HEK293 (cell line): ENCODE measurements around the gene TMEM150A.
"Not testable (repeated sequence)": the region's sequence is repeated elsewhere in the genome, so short reads cannot be mapped to it uniquely, and the experiment has no call there.

Experiments used
- CTCF ChIA-PET: fragments of 350-600 bp; formaldehyde crosslinking; extraction: SDS; loops from one replicate; lab custom pipeline; 2021; ENCODE audit warnings: antibody characterized with exemption; lab: Yijun Ruan, JAX
- POLR2A ChIA-PET: fragments of 300-600 bp; formaldehyde crosslinking; extraction: SDS; loops from one replicate; lab custom pipeline; 2020; ENCODE audit warnings: antibody characterized with exemption, inconsistent platforms; lab: Yijun Ruan, JAX
- H3K27ac ChIP-seq: fragments of 200-500 bp; sonication (Bioruptor generic); 2 replicates; pipeline ENCODE4 v1.5.1; 2014; ENCODE audit warnings: low read depth, low read length, control low read depth, inconsistent platforms; ENCODE audit errors: extremely low read depth
- H3K36me3 ChIP-seq, 2 experiments: fragments of 200-500 bp in 1 of 2; sonication (Bioruptor generic) in 1 of 2; 1 replicate in 1 of 2; 2 replicates in 1 of 2; pipeline ENCODE4 v1.5.1; 2014 to 2017; ENCODE audit warnings: inconsistent platforms in 2 of 2, low read length in 2 of 2; ENCODE audit not compliant: control insufficient read depth in 2 of 2, insufficient read depth in 1 of 2
- H3K4me1 ChIP-seq: fragments of 200-500 bp; sonication (Bioruptor generic); 2 replicates; pipeline ENCODE4 v1.5.1; 2014; ENCODE audit warnings: mild to moderate bottlenecking, low read length, inconsistent platforms; ENCODE audit not compliant: control insufficient read depth, insufficient read depth
- H3K4me3 ChIP-seq: 2 replicates; pipeline ENCODE4 v1.5.1; 2011; ENCODE audit warnings: low read depth, mild to moderate bottlenecking, control low read depth, low read length, moderate library complexity
- H3K9me3 ChIP-seq: fragments of 200-500 bp; sonication (Bioruptor generic); 2 replicates; pipeline ENCODE4 v1.5.1; 2014; ENCODE audit warnings: low read depth, low read length, inconsistent platforms; ENCODE audit not compliant: control insufficient read depth, insufficient read depth
- KLF1 ChIP-seq: fragments of 450-650 bp; formaldehyde crosslinking; IDR thresholded peaks from 2 replicates; pipeline ENCODE4 v1.5.1; 2016; ENCODE audit warnings: missing biosample characterization, missing genetic modification characterization
- ZNF302 ChIP-seq: fragments of 450-650 bp; formaldehyde crosslinking; IDR thresholded peaks from 2 replicates; pipeline ENCODE4 v1.5.1; 2016; ENCODE audit warnings: missing biosample characterization, missing genetic modification characterization, low read depth
- ZNF658 ChIP-seq: fragments of 450-650 bp; formaldehyde crosslinking; IDR thresholded peaks from 2 replicates; pipeline ENCODE4; 2016; ENCODE audit warnings: missing biosample characterization, missing genetic modification characterization
- ZSCAN23 ChIP-seq: fragments of 450-650 bp; formaldehyde crosslinking; IDR thresholded peaks from 2 replicates; pipeline ENCODE4 v1.5.1; 2016; ENCODE audit warnings: missing biosample characterization, missing genetic modification characterization
- TF ChIP-seq, protein P1 (sequence below): fragments of 450-650 bp; formaldehyde crosslinking; IDR thresholded peaks from 2 replicates; pipeline ENCODE4 v1.5.1; 2016; ENCODE audit warnings: missing biosample characterization, missing genetic modification characterization
- TF ChIP-seq, protein P2 (sequence below): IDR thresholded peaks from 2 replicates; pipeline ENCODE4 v1.6.1; 2011; ENCODE audit warnings: mild to moderate bottlenecking, low read depth, low read length, borderline replicate concordance
- TF ChIP-seq, protein P3 (sequence below): fragments of 450-650 bp; IDR thresholded peaks from 2 replicates; pipeline ENCODE4 v1.5.1; 2018; ENCODE audit warnings: missing biosample characterization, mild to moderate bottlenecking, missing genetic modification characterization
- TF ChIP-seq, protein P4 (sequence below): fragments of 450-650 bp; formaldehyde crosslinking; IDR thresholded peaks from 2 replicates; pipeline ENCODE4 v1.5.1; 2017; ENCODE audit warnings: missing biosample characterization, missing genetic modification characterization
- TF ChIP-seq, protein P5 (sequence below): fragments of 450-650 bp; formaldehyde crosslinking; IDR thresholded peaks from 2 replicates; pipeline ENCODE4 v1.5.1; 2016; ENCODE audit warnings: missing biosample characterization, missing genetic modification characterization

Gene TMEM150A

DNA sequence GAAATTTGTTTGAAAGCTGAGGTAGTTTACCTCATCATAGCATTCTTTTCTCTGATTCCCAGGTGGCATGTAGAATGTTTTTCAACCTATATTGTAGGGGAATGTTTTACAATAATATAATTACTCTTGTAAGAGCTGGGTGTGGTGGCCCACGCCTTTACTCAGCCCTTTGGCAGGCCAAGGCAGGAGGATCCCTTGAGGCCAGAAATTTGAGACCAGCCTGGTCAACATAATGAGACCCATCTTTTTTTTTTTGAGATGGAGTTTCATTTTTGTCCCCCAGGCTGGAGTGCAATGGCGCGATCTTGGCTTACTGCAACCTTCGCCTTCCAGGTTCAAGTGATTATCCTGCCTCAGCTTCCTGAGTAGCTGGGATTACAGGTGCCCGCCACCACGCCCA is 17.1 kb upstream of the TMEM150A start:
- Histone ChIP-seq H3K27ac (no peak overlapping the region), H3K36me3 (peaks cover 55 to 58% of the 10 kb centered on the region in 2 experiments), H3K9me3 (no peaks in the 10 kb centered on the region), H3K4me1 (peaks cover 8% of the 10 kb centered on the region), H3K4me3 (no peak overlapping the region)
- ChIA-PET POLR2A (interaction anchor here (1.9 kb wide), 1 partner anchor 24 kb away, joined by 4 read pairs; the partner anchor contains the start of gene RNF181), CTCF (interaction anchor here (1.2 to 4.2 kb wide), 2 partner anchors 17 to 88 kb away, joined by 3 to 35 read pairs; no protein-coding TSS in a partner anchor)
- TF ChIP-seq, protein P1, sequence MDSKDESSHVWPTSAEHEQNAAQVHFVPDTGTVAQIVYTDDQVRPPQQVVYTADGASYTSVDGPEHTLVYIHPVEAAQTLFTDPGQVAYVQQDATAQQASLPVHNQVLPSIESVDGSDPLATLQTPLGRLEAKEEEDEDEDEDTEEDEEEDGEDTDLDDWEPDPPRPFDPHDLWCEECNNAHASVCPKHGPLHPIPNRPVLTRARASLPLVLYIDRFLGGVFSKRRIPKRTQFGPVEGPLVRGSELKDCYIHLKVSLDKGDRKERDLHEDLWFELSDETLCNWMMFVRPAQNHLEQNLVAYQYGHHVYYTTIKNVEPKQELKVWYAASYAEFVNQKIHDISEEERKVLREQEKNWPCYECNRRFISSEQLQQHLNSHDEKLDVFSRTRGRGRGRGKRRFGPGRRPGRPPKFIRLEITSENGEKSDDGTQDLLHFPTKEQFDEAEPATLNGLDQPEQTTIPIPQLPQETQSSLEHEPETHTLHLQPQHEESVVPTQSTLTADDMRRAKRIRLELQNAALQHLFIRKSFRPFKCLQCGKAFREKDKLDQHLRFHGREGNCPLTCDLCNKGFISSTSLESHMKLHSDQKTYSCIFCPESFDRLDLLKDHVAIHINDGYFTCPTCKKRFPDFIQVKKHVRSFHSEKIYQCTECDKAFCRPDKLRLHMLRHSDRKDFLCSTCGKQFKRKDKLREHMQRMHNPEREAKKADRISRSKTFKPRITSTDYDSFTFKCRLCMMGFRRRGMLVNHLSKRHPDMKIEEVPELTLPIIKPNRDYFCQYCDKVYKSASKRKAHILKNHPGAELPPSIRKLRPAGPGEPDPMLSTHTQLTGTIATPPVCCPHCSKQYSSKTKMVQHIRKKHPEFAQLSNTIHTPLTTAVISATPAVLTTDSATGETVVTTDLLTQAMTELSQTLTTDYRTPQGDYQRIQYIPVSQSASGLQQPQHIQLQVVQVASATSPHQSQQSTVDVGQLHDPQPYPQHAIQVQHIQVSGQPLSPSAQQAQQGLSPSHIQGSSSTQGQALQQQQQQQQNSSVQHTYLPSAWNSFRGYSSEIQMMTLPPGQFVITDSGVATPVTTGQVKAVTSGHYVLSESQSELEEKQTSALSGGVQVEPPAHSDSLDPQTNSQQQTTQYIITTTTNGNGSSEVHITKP (tag by site-specific recombination), result peak; percentile 85
- TF ChIP-seq, protein P2, sequence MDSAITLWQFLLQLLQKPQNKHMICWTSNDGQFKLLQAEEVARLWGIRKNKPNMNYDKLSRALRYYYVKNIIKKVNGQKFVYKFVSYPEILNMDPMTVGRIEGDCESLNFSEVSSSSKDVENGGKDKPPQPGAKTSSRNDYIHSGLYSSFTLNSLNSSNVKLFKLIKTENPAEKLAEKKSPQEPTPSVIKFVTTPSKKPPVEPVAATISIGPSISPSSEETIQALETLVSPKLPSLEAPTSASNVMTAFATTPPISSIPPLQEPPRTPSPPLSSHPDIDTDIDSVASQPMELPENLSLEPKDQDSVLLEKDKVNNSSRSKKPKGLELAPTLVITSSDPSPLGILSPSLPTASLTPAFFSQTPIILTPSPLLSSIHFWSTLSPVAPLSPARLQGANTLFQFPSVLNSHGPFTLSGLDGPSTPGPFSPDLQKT, result no peak
- TF ChIP-seq, protein P3, sequence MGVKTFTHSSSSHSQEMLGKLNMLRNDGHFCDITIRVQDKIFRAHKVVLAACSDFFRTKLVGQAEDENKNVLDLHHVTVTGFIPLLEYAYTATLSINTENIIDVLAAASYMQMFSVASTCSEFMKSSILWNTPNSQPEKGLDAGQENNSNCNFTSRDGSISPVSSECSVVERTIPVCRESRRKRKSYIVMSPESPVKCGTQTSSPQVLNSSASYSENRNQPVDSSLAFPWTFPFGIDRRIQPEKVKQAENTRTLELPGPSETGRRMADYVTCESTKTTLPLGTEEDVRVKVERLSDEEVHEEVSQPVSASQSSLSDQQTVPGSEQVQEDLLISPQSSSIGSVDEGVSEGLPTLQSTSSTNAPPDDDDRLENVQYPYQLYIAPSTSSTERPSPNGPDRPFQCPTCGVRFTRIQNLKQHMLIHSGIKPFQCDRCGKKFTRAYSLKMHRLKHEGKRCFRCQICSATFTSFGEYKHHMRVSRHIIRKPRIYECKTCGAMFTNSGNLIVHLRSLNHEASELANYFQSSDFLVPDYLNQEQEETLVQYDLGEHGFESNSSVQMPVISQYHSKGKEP (tag by site-specific recombination), result no peak
- TF ChIP-seq, protein P4, sequence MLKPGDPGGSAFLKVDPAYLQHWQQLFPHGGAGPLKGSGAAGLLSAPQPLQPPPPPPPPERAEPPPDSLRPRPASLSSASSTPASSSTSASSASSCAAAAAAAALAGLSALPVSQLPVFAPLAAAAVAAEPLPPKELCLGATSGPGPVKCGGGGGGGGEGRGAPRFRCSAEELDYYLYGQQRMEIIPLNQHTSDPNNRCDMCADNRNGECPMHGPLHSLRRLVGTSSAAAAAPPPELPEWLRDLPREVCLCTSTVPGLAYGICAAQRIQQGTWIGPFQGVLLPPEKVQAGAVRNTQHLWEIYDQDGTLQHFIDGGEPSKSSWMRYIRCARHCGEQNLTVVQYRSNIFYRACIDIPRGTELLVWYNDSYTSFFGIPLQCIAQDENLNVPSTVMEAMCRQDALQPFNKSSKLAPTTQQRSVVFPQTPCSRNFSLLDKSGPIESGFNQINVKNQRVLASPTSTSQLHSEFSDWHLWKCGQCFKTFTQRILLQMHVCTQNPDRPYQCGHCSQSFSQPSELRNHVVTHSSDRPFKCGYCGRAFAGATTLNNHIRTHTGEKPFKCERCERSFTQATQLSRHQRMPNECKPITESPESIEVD (tag by site-specific recombination), result peak; percentile 47; the same call in 1 of the 2 replicates
- TF ChIP-seq ZNF658 (tag by site-specific recombination) (no peak), ZSCAN23 (no peak), KLF1 (tag by site-specific recombination) (peak; percentile 85), ZNF302 (tag by site-specific recombination) (no peak)
- TF ChIP-seq, protein P5, sequence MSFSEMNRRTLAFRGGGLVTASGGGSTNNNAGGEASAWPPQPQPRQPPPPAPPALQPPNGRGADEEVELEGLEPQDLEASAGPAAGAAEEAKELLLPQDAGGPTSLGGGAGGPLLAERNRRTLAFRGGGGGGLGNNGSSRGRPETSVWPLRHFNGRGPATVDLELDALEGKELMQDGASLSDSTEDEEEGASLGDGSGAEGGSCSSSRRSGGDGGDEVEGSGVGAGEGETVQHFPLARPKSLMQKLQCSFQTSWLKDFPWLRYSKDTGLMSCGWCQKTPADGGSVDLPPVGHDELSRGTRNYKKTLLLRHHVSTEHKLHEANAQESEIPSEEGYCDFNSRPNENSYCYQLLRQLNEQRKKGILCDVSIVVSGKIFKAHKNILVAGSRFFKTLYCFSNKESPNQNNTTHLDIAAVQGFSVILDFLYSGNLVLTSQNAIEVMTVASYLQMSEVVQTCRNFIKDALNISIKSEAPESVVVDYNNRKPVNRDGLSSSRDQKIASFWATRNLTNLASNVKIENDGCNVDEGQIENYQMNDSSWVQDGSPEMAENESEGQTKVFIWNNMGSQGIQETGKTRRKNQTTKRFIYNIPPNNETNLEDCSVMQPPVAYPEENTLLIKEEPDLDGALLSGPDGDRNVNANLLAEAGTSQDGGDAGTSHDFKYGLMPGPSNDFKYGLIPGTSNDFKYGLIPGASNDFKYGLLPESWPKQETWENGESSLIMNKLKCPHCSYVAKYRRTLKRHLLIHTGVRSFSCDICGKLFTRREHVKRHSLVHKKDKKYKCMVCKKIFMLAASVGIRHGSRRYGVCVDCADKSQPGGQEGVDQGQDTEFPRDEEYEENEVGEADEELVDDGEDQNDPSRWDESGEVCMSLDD (tag by site-specific recombination), result no peak

DNA sequence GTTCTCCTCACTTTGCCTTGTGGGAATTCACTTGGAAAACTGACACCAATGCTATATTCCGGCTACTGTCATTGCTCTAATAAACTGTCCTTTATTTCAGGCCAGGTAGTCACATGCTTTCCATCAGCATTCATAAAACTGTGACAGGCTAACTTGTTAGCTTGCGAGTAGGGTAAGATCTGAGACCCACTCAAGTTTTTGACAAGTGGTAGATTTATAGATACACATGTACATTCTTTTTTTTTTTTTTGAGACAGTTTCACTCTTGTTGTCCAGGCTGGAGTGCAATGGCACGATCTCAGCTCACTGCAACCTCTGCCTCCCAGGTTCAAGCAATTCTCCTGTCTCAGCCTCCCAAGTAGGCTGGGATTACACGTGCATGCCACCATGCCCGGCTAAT is 15.2 kb upstream of the TMEM150A start:
- H3K36me3 ChIP-seq, result peaks cover 39 to 40% of the 10 kb centered on the region in 2 experiments
- CTCF ChIA-PET, result interaction anchor here (0.6 to 4.2 kb wide), 4 partner anchors 17 to 576 kb away, joined by 3 to 35 read pairs (median 5); no protein-coding TSS in a partner anchor

More for the DNA sequence above, 15.2 kb upstream of the TMEM150A start:
- POLR2A ChIA-PET, result interaction anchor here (0.7 to 3.1 kb wide), 2 partner anchors 13 to 714 kb away, joined by 6 to 16 read pairs; no protein-coding TSS in a partner anchor
- H3K4me3 ChIP-seq, H3K4me1 ChIP-seq, H3K9me3 ChIP-seq: not testable (repeated sequence)
- peak overlapping the region; percentile 19; the same call in 1 of the 2 replicates for H3K27ac ChIP-seq
